ENCODE data around the gene SYT11.

The SYT11 gene

GRCh38 chr1:155884982-155885381, 25.6 kb downstream of the SYT11 start:
- no peaks in the 10 kb centered on the region for H3K36me3 ChIP-seq (ENCODE audit: low read depth)
- H3K4me1 ChIP-seq (ENCODE audit: insufficient read depth, poor library complexity, severe bottlenecking) = no peaks in the 10 kb centered on the region
- ATAC-seq (ENCODE audit: low read depth) (no peak), DNase-seq (ENCODE audit: low spot score) (no peak)
- TF ChIP-seq, protein P1, sequence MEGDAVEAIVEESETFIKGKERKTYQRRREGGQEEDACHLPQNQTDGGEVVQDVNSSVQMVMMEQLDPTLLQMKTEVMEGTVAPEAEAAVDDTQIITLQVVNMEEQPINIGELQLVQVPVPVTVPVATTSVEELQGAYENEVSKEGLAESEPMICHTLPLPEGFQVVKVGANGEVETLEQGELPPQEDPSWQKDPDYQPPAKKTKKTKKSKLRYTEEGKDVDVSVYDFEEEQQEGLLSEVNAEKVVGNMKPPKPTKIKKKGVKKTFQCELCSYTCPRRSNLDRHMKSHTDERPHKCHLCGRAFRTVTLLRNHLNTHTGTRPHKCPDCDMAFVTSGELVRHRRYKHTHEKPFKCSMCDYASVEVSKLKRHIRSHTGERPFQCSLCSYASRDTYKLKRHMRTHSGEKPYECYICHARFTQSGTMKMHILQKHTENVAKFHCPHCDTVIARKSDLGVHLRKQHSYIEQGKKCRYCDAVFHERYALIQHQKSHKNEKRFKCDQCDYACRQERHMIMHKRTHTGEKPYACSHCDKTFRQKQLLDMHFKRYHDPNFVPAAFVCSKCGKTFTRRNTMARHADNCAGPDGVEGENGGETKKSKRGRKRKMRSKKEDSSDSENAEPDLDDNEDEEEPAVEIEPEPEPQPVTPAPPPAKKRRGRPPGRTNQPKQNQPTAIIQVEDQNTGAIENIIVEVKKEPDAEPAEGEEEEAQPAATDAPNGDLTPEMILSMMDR (IDR thresholded peaks at IDR 0.05; ENCODE audit: poor library complexity, severe bottlenecking) = no peak
- no peak overlapping the region for H3K4me3 ChIP-seq (ENCODE audit: severe bottlenecking)
- no peaks in the 10 kb centered on the region for H3K27me3 ChIP-seq (ENCODE audit: insufficient read depth, poor library complexity, severe bottlenecking)
- H3K9me3 ChIP-seq (ENCODE audit: severe bottlenecking) = no peaks in the 10 kb centered on the region
- H3K27ac ChIP-seq (ENCODE audit: poor library complexity, severe bottlenecking) = no peak overlapping the region

- Histone ChIP-seq H3K27me3 (ENCODE audit: insufficient read depth, poor library complexity, severe bottlenecking) (no peaks in the 10 kb centered on the region), H3K4me1 (ENCODE audit: insufficient read depth, poor library complexity, severe bottlenecking) (peaks cover 13% of the 10 kb centered on the region), H3K9me3 (ENCODE audit: severe bottlenecking) (no peaks in the 10 kb centered on the region), H3K36me3 (ENCODE audit: low read depth) (no peaks in the 10 kb centered on the region), H3K27ac (ENCODE audit: poor library complexity, severe bottlenecking) (no peak overlapping the region), H3K4me3 (ENCODE audit: severe bottlenecking) (no peak overlapping the region)
- TF ChIP-seq, protein P1 (IDR thresholded peaks at IDR 0.05; ENCODE audit: poor library complexity, severe bottlenecking) = no peak
- ATAC-seq (ENCODE audit: low read depth) (no peak), DNase-seq (ENCODE audit: low spot score) (no peak)
These were observed 29.1 kb downstream of the SYT11 start for GRCh38 chr1:155888481-155888880.

GRCh38 chr1:155889566-155889965, 30.2 kb downstream of the SYT11 start:
- Histone ChIP-seq H3K9me3 (ENCODE audit: severe bottlenecking) (no peaks in the 10 kb centered on the region), H3K27me3 (ENCODE audit: insufficient read depth, poor library complexity, severe bottlenecking) (no peaks in the 10 kb centered on the region), H3K4me1 (ENCODE audit: insufficient read depth, poor library complexity, severe bottlenecking) (peaks cover 21% of the 10 kb centered on the region), H3K4me3 (ENCODE audit: severe bottlenecking) (no peak overlapping the region), H3K36me3 (ENCODE audit: low read depth) (no peaks in the 10 kb centered on the region), H3K27ac (ENCODE audit: poor library complexity, severe bottlenecking) (no peak overlapping the region)
- TF ChIP-seq, protein P1 (IDR thresholded peaks at IDR 0.05; ENCODE audit: poor library complexity, severe bottlenecking) = no peak
- ATAC-seq (ENCODE audit: low read depth) (no peak), DNase-seq (ENCODE audit: low spot score) (no peak)

DNA sequence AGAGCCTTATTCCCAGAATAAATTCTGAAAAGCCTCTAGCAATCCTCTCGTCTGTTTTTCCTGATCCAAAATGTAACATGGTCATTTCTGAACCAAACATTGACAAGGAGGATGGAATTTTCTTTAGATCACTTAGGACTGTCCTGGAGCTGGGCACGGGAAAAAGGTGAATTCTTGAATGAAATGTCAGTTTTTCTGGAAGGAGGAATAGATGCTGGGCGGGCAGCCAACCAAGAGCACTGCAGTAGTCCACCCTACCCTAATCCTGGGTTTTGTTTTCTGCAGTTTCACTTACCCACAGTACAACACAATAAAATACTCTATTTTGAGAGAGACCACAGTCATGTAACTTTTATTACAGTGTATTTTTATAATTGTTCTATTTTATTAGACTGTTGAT, 30.9 kb downstream of the SYT11 start:
- Histone ChIP-seq H3K4me3 (ENCODE audit: severe bottlenecking) (no peak overlapping the region), H3K4me1 (ENCODE audit: insufficient read depth, poor library complexity, severe bottlenecking) (peaks cover 21% of the 10 kb centered on the region), H3K27ac (ENCODE audit: poor library complexity, severe bottlenecking) (no peak overlapping the region), H3K9me3 (ENCODE audit: severe bottlenecking) (no peaks in the 10 kb centered on the region), H3K36me3 (ENCODE audit: low read depth) (no peaks in the 10 kb centered on the region), H3K27me3 (ENCODE audit: insufficient read depth, poor library complexity, severe bottlenecking) (no peaks in the 10 kb centered on the region)
- ATAC-seq (ENCODE audit: low read depth) (no peak), DNase-seq (ENCODE audit: low spot score) (no peak)
- TF ChIP-seq, protein P1 (IDR thresholded peaks at IDR 0.05; ENCODE audit: poor library complexity, severe bottlenecking) = no peak

DNA sequence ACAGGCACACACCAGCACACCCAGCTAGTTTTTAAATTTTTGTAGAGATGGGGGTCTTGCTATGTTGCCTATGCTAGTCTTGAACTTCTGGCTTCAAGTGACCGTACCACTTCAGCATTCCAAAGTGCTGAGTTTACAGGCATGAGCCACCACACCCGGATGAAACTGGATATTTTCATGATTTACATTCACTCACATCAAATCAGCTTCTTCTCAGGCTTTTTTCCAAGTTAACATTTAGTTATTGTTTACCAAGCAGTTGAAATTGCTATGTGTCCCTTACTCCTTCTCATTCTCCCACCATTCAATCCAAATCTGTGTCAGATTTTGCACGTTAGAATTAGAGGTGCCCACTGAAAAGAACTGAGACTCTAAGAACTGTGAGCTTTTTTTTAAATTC, 33.4 kb downstream of the SYT11 start:
- Histone ChIP-seq H3K9me3 (ENCODE audit: severe bottlenecking) (no peaks in the 10 kb centered on the region), H3K4me1 (ENCODE audit: insufficient read depth, poor library complexity, severe bottlenecking) (peaks cover 21% of the 10 kb centered on the region), H3K27me3 (ENCODE audit: insufficient read depth, poor library complexity, severe bottlenecking) (no peaks in the 10 kb centered on the region), H3K4me3 (ENCODE audit: severe bottlenecking) (no peak overlapping the region), H3K27ac (ENCODE audit: poor library complexity, severe bottlenecking) (peak overlapping the region; percentile 98), H3K36me3 (ENCODE audit: low read depth) (peaks cover 13% of the 10 kb centered on the region)
- no peak for DNase-seq (ENCODE audit: low spot score)
- TF ChIP-seq, protein P1 (IDR thresholded peaks at IDR 0.05; ENCODE audit: poor library complexity, severe bottlenecking) = no peak
- peak; percentile 55 for ATAC-seq (ENCODE audit: low read depth)
